Tibial artery (tissue), 4 donors: ENCODE data around the gene SH3RF3.

Experiments used
- DNase-seq, 2 donors: peaks; one replicate each; pipeline ENCODE4 v3.0.0-alpha.2; 2019
- H3K27ac ChIP-seq, 2 donors: fragments of 200-600 bp; sonication (generic) in 1 of 2; 1 replicate in 1 of 2; 2 replicates in 1 of 2; pipeline ENCODE4 v1.5.1; 2018 to 2019; ENCODE audit warnings: mild to moderate bottlenecking in 1 of 2
- H3K27me3 ChIP-seq, 2 donors: fragments of 200-600 bp; sonication (generic) in 1 of 2; one replicate each; pipeline versions ENCODE4 v1.5.1 to v1.6.0; 2016 to 2019
- H3K36me3 ChIP-seq, 3 donors: fragments of 200-600 bp; sonication (generic) in 2 of 3; one replicate each; pipeline ENCODE4 v1.5.1; 2016 to 2019; ENCODE audit warnings: mild to moderate bottlenecking in 2 of 3
- H3K4me1 ChIP-seq, 4 donors: fragments of 200-600 bp; sonication (generic) in 2 of 4; 1 replicate in 3 of 4; 2 replicates in 1 of 4; pipeline ENCODE4 v1.5.1; 2016 to 2019
- H3K4me3 ChIP-seq, 2 donors: fragments of 200-600 bp; sonication (generic) in 1 of 2; 1 replicate in 1 of 2; 2 replicates in 1 of 2; pipeline ENCODE4 v1.5.1; 2018 to 2019; ENCODE audit warnings: mild to moderate bottlenecking in 2 of 2
- H3K9me3 ChIP-seq, 3 donors: fragments of 200-600 bp; sonication (generic) in 1 of 3; one replicate each; pipeline ENCODE4 v1.5.1; 2016 to 2019
- CTCF ChIP-seq, 2 experiments: fragments of 200-600 bp in 1 of 2; fragments of 450-650 bp in 1 of 2; IDR thresholded peaks; one replicate each; pipeline ENCODE4 v1.5.1; 2017 to 2019; ENCODE audit warnings: antibody characterized with exemption in 2 of 2, mild to moderate bottlenecking in 1 of 2, moderate library complexity in 1 of 2
- intact Hi-C: fragments of 100-400 bp; cut with DNase I; formaldehyde crosslinking; loops from one replicate; pipeline ENCODE4 v1.15.0; 2023; ENCODE audit warnings: low total_unique reads

SH3RF3 gene

GRCh38 chr2:109473616-109474318 lies 344.8 kb downstream of the SH3RF3 start:
- no peak for DNase-seq
- H3K4me1 ChIP-seq: peaks cover 0 to 69% (median 41%) of the 10 kb centered on the region in 4 donors
- intact Hi-C loops: no loop called here
- H3K27me3 ChIP-seq: no peaks in the 10 kb centered on the region
- H3K27ac ChIP-seq: no peak overlapping the region
- H3K36me3 ChIP-seq: no peaks in the 10 kb centered on the region
- H3K9me3 ChIP-seq: no peaks in the 10 kb centered on the region
- no peak overlapping the region for H3K4me3 ChIP-seq
- TF ChIP-seq CTCF (IDR thresholded peaks at IDR 0.05): no peak

- Histone ChIP-seq H3K27me3 (no peaks in the 10 kb centered on the region), H3K4me3 (no peak overlapping the region), H3K36me3 (no peaks in the 10 kb centered on the region), H3K4me1 (peaks cover 0 to 69% (median 41%) of the 10 kb centered on the region in 4 donors), H3K27ac (no peak overlapping the region), H3K9me3 (no peaks in the 10 kb centered on the region)
- TF ChIP-seq CTCF (IDR thresholded peaks at IDR 0.05): no peak
- DNase-seq: no peak
- intact Hi-C loops: no loop called here
Measured at GRCh38 chr2:109474319-109474825, 345.4 kb downstream of the SH3RF3 start.

GRCh38 chr2:109475531-109476210 lies 346.7 kb downstream of the SH3RF3 start:
- Histone ChIP-seq H3K4me1 (peaks cover 0 to 72% (median 47%) of the 10 kb centered on the region in 4 donors), H3K4me3 (no peak overlapping the region), H3K27me3 (no peaks in the 10 kb centered on the region), H3K9me3 (no peaks in the 10 kb centered on the region), H3K27ac (peak overlapping the region; percentile 55 to 59), H3K36me3 (no peaks in the 10 kb centered on the region)
- no peak for TF ChIP-seq CTCF (IDR thresholded peaks at IDR 0.05)
- no peak for DNase-seq
- intact Hi-C loops: loop anchor here (5.0 kb wide), 1 partner anchor 38 kb away; no protein-coding TSS in a partner anchor

GRCh38 chr2:109476641-109477441 lies 347.8 kb downstream of the SH3RF3 start:
- TF ChIP-seq CTCF (IDR thresholded peaks at IDR 0.05): no peak
- no peaks in the 10 kb centered on the region for H3K36me3 ChIP-seq
- peaks cover 0 to 74% (median 54%) of the 10 kb centered on the region in 4 donors for H3K4me1 ChIP-seq
- H3K4me3 ChIP-seq: no peak overlapping the region
- intact Hi-C loops: loop anchor here (5.0 kb wide), 1 partner anchor 40 kb away; no protein-coding TSS in a partner anchor
- DNase-seq: no peak
- H3K27ac ChIP-seq: peak overlapping the region; percentile 55 to 59
- no peaks in the 10 kb centered on the region for H3K27me3 ChIP-seq
- H3K9me3 ChIP-seq: no peaks in the 10 kb centered on the region

- no peak for TF ChIP-seq CTCF (IDR thresholded peaks at IDR 0.05)
- intact Hi-C loops: loop anchor here (5.0 kb wide), 1 partner anchor 42 kb away; no protein-coding TSS in a partner anchor
- Histone ChIP-seq H3K9me3 (no peaks in the 10 kb centered on the region), H3K4me1 (peaks cover 0 to 82% (median 60%) of the 10 kb centered on the region in 4 donors), H3K4me3 (no peak overlapping the region), H3K27me3 (no peaks in the 10 kb centered on the region), H3K36me3 (no peaks in the 10 kb centered on the region), H3K27ac (peak overlapping the region; percentile 13 to 66)
- DNase-seq: no peak
Measured at GRCh38 chr2:109478906-109479493, 350.0 kb downstream of the SH3RF3 start.
